Measurements from ENCODE around the gene RNF10. TPM values are rescaled to one million over a fixed set of nuclear protein-coding genes. Genes with fewer than 3 reads are reported as not detected.
A peak's percentile ranks its signal among the peaks of the same experiment; 100 is the strongest.
"Not testable (repeated sequence)": the region's sequence is repeated elsewhere in the genome, so short reads cannot be mapped to it uniquely, and the experiment has no call there.

The RNF10 gene
- total RNA-seq, 2 donors from 2014 or later = 198 to 200 TPM

DNA sequence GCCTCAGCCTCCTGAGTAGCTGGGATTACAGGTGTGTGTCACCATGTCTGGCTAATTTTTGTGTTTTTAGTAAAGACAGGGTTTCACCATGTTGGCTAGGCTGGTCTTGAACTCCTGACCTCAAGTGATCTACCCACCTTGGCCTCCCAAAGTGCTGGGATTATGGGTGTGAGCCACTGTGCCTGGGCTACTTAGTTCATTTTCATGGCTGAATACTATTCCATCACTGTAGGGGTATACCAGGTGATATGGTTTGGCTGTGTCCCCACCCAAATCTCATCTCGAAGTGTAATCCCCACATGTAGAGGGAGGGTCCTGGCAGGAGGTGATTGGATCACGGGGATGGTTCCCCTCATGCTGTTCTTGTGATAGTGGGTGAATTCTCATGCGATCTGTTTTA, 83.0 kb downstream of the RNF10 start:
- H3K9me3 Mint-ChIP-seq; ATAC-seq (replicated peaks in 1 of 2); H3K27ac Mint-ChIP-seq; H3K36me3 Mint-ChIP-seq (ENCODE audit: insufficient read depth in 2 of 2); H3K4me3 Mint-ChIP-seq; DNase-seq: not testable (repeated sequence)
- Mint-ChIP-seq H3K27me3 (ENCODE audit: low read depth) (peaks cover 19% of the 10 kb centered on the region), H3K4me1 (ENCODE audit: low read depth) (peaks cover 12% of the 10 kb centered on the region)

DNA sequence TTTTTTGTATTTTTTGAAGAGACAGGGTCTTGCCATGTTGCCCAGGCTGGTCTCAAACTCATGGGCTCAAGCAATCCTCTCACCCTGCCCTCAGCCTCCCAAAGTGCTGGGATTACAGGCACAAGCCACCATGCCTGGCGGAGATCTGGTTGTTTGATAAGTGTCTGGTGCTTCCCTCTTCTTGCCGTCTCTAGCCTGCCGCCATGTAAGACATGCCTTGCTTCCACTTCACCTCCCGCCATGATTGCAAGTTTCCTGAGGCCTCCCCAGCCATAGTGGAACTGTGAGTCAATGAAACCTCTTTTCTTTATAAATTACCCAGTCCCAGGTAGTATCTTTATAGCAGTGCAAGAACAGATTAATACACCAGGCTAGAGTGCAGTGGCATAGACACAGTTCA, 83.6 kb downstream of the RNF10 start:
- H3K27me3 Mint-ChIP-seq (ENCODE audit: low read depth) = peaks cover 19% of the 10 kb centered on the region
- DNase-seq; ATAC-seq (replicated peaks in 1 of 2); H3K4me3 Mint-ChIP-seq; H3K36me3 Mint-ChIP-seq (ENCODE audit: insufficient read depth in 2 of 2); H3K9me3 Mint-ChIP-seq; H3K27ac Mint-ChIP-seq: not testable (repeated sequence)
- peaks cover 12% of the 10 kb centered on the region for H3K4me1 Mint-ChIP-seq (ENCODE audit: low read depth)

DNA sequence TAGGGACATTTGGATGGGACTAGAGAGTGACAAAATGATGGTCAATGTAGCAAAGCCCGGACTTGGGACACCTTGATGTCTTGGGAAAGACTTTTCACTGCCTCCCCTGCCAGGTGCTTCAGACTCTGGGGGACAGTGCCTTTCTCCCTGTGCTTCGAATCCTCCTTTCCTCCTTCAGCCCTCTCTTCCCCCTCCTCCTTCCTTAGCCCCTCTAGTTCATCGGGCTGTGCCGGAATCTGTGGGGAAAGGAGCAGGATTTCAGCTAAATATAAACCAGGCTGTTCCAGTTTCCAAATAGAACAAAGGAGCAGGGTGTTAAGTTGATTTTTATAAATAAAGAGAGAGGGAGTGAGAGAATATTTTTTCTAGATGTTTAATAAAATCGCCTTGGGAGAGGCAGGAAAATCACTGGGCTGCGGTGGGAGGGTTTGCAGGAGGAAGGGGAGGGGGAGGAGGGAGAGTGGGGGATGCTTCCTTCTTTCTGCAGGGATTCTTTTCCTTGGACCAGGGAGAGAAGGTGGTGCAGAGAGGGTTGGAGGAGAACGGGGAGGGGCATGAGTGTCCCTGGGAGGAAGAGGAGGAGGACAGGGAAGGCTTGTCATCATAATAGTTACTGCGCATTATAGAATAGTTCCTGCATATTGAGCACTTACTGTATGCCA, 84.9 kb downstream of the RNF10 start:
- H3K4me3 Mint-ChIP-seq = no peak overlapping the region
- no peak overlapping the region for H3K27ac Mint-ChIP-seq
- peaks cover 12% of the 10 kb centered on the region for H3K4me1 Mint-ChIP-seq (ENCODE audit: low read depth)
- DNase-seq (no peak), ATAC-seq (replicated peaks in 1 of 2) (no peak)
- H3K36me3 Mint-ChIP-seq (ENCODE audit: insufficient read depth in 2 of 2) = no peaks in the 10 kb centered on the region
- no peaks in the 10 kb centered on the region for H3K9me3 Mint-ChIP-seq
- peaks cover 19% of the 10 kb centered on the region for H3K27me3 Mint-ChIP-seq (ENCODE audit: low read depth)

DNA sequence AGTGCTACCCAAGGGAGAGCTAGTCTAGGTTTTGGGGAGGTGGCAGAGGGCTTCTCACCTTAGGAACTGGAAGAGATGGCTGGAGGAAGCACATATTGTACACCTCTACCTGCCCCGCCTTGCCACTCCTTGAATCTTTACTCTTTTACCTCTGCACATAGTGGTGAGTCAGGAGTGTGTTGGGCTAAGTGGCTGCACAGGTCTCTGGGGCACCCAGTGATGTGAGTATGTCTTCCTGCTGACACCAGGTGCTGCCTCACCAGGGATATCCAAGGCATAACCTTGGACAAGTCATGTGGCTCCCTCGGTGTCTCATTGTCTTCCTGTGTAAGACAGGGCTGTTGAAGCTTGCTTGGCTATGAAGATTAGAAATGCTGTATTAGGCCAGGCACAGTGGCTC, 86.5 kb downstream of the RNF10 start:
- Mint-ChIP-seq H3K9me3 (no peaks in the 10 kb centered on the region), H3K27ac (no peak overlapping the region), H3K4me3 (no peak overlapping the region), H3K4me1 (ENCODE audit: low read depth) (no peaks in the 10 kb centered on the region), H3K27me3 (ENCODE audit: low read depth) (peaks cover 19% of the 10 kb centered on the region), H3K36me3 (ENCODE audit: insufficient read depth in 2 of 2) (no peaks in the 10 kb centered on the region)
- ATAC-seq (replicated peaks in 1 of 2) = no peak
- no peak for DNase-seq

DNA sequence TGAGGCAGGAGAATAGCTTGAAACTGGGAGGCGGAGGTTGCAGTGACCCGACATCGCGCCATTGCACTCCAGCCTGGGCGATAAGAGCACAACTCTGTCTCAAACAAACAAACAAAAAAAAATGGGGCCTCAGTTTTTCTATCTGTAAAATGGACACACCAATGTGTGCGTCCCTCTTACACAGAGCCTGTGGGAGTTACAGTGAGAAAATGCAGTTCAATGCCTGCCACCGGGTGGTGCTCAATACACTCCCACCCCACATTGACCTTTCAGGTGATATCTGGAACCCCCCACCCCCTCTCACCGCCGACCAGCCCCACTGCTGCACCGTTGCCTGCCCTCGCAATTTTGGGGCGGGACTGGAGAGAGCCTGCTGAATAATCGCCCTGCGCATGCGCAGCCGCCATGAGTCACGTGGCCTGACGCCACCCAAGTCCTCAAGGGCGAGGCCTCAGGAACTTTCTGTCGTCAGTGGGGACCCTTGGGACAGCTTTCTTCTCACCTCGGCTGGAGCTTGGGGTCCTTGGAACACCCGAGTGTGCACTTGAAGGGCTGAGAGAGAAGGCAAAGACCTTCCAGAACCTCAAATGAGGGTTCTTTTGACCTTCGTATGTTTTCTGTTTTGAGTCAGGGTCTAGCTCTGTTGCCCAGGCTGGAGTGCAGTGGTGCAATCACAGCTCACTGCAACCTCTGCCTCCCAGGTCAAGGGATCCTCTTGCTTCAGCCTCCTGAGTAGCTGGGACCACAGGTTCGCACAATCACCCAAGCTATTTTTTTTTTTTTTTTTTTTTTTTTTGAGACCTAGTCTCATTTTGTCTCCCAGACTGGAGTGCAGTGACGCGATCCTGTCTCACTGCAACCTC, 91.6 kb downstream of the RNF10 start:
- Mint-ChIP-seq H3K9me3 (no peaks in the 10 kb centered on the region), H3K36me3 (ENCODE audit: insufficient read depth in 2 of 2) (no peaks in the 10 kb centered on the region), H3K27ac (no peak overlapping the region), H3K4me1 (ENCODE audit: low read depth) (no peaks in the 10 kb centered on the region), H3K27me3 (ENCODE audit: low read depth) (peaks cover 1% of the 10 kb centered on the region), H3K4me3 (no peak overlapping the region)
- peak; percentile 32 to 39 for DNase-seq
- peak; percentile 51 to 53 for ATAC-seq (replicated peaks in 1 of 2)

Other genes with a start within 250 kb of the RNF10 start
- gene RNU4-2, start 242.5 kb upstream of the RNF10 start, total RNA-seq = 1,000 to 10,000 TPM; 3,117 to 4,201 TPM
- gene RNU4-1, start 241.1 kb upstream of the RNF10 start, total RNA-seq = 1,000 to 10,000 TPM; 1,839 to 2,627 TPM
- 1 to 10 TPM; 4.2 to 4.9 TPM for gene SIRT4, start 232.0 kb upstream of the RNF10 start, total RNA-seq
- not detected for gene PLA2G1B, start 206.6 kb upstream of the RNF10 start, total RNA-seq
- 1 to 10 TPM; 5.6 to 6.6 TPM for gene MSI1, start 165.2 kb upstream of the RNF10 start, total RNA-seq
- gene COX6A1, start 96.2 kb upstream of the RNF10 start, total RNA-seq = 100 to 1,000 TPM; 282 to 295 TPM
- 10 to 100 TPM; 44.5 to 68.0 TPM for gene TRIAP1, start 88.0 kb upstream of the RNF10 start, total RNA-seq
- 10 to 100 TPM; 29.4 to 37.9 TPM for gene GATC, start 87.9 kb upstream of the RNF10 start, total RNA-seq
- gene SRSF9, start 64.6 kb upstream of the RNF10 start, total RNA-seq = 100 to 1,000 TPM; 158 to 165 TPM
- 100 to 1,000 TPM; 115 to 119 TPM for gene DYNLL1, start 38.2 kb upstream of the RNF10 start, total RNA-seq
- 10 to 100 TPM; 28.9 to 36.7 TPM for gene COQ5, start 5.2 kb upstream of the RNF10 start, total RNA-seq
- 10 to 100 TPM; 37.4 to 40.8 TPM for gene POP5, start 47.0 kb downstream of the RNF10 start, total RNA-seq
- 1 to 10 TPM in 1 of 2 donors, not detected in 1; 1.2 TPM for gene CABP1, start 106.3 kb downstream of the RNF10 start, total RNA-seq
- 10 to 100 TPM; 75.7 to 88.9 TPM for gene MLEC, start 152.8 kb downstream of the RNF10 start, total RNA-seq
- gene UNC119B, start 176.1 kb downstream of the RNF10 start, total RNA-seq = 10 to 100 TPM; 31.2 to 40.5 TPM
- 10 to 100 TPM; 17.8 to 20.0 TPM for gene ACADS, start 191.5 kb downstream of the RNF10 start, total RNA-seq